Activated B cell treated with CpG ODN at 0.5 μM for 24 hours (primary cell): Measurements from ENCODE around the gene SVOP. TPM values are rescaled to one million over a fixed set of nuclear protein-coding genes. Genes with fewer than 3 reads are reported as not detected.

Experiments used
- ATAC-seq: fragments of 200-7000 bp; cut with Tn5 transposase; one replicate; pipeline ENCODE4 v1.10.0; 2021; ENCODE audit warnings: low read depth, mild to moderate bottlenecking, moderate library complexity
- CTCF ChIA-PET: fragments of 350-600 bp; sonication (Branson Sonifier 250); formaldehyde crosslinking; loops from one replicate; lab custom pipeline; 2021; ENCODE audit warnings: antibody characterized with exemption; lab: Charles Lee
- POLR2A ChIA-PET: fragments of 350-600 bp; sonication (Branson Sonifier 250); formaldehyde crosslinking; loops from one replicate; lab custom pipeline; 2021; ENCODE audit warnings: antibody characterized with exemption; lab: Charles Lee
- DNase-seq: peaks from one replicate; pipeline ENCODE4 v3.0.0; 2022
- H3K27ac Mint-ChIP-seq: one replicate; pipeline ENCODE4 v1.8.0; 2020; ENCODE audit warnings: mixed read lengths
- H3K27me3 Mint-ChIP-seq: one replicate; pipeline ENCODE4 v1.8.0; 2021; ENCODE audit warnings: mixed read lengths
- H3K36me3 Mint-ChIP-seq: one replicate; pipeline ENCODE4 v1.8.0; 2021; ENCODE audit warnings: low read depth, mixed read lengths
- H3K4me1 Mint-ChIP-seq: one replicate; pipeline ENCODE4 v1.8.0; 2021; ENCODE audit warnings: mixed read lengths
- H3K4me3 Mint-ChIP-seq: one replicate; pipeline ENCODE4 v1.8.0; 2020; ENCODE audit warnings: mild to moderate bottlenecking, mixed read lengths
- H3K9me3 Mint-ChIP-seq: one replicate; pipeline ENCODE4 v1.8.0; 2020; ENCODE audit warnings: mixed read lengths
- intact Hi-C: fragments of 100-400 bp; cut with micrococcal nuclease; formaldehyde crosslinking; loops from one replicate; pipeline ENCODE4 v1.15.1; 2024
- total RNA-seq: library from RNA; stranded (reverse); gene quantifications from 2 replicates; pipeline ENCODE4 v1.2.3, GENCODE V29; 2022
- TF ChIP-seq, protein P1 (sequence below): fragments of 200-600 bp; IDR thresholded peaks from one replicate; pipeline ENCODE4 v1.8.0; 2022; ENCODE audit warnings: antibody characterized with exemption, mild to moderate bottlenecking

Gene SVOP
- total RNA-seq, 1 donor from 2014 or later, result not detected

DNA sequence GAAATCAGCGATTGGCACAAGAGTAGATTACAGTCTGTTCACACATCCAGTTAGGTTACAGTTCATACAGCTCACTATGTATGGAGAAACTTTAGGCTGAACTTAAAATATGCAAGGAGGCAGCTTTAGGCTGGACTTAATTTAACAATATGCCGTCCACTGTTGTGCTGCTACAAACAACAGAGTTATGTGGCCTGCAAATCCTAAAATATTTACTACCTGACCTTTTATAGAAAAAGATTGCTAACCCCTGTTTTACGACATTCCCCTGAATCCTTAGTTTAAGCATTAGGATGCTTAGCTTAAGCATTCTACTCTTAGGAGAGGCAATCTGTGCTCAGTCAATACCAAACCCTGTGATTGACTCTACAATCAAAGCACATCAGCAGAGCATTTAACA, 90.1 kb downstream of the SVOP start:
- ChIA-PET CTCF (interaction anchor here (1.3 to 2.1 kb wide), 2 partner anchors 20 to 46 kb away, joined by 3 to 8 read pairs; no protein-coding TSS in a partner anchor), POLR2A (interaction anchor here (0.7 kb wide), 1 partner anchor 81 kb away, joined by 6 read pairs; no protein-coding TSS in a partner anchor)
- intact Hi-C loops, result loop anchor here (1.0 kb wide), 1 partner anchor 18 kb away; no protein-coding TSS in a partner anchor
- ATAC-seq (no peak), DNase-seq (no peak)
- Mint-ChIP-seq H3K4me1 (peaks cover 18% of the 10 kb centered on the region), H3K27ac (no peak overlapping the region), H3K27me3 (no peaks in the 10 kb centered on the region), H3K36me3 (no peaks in the 10 kb centered on the region), H3K4me3 (no peak overlapping the region), H3K9me3 (no peaks in the 10 kb centered on the region)
- TF ChIP-seq, protein P1, sequence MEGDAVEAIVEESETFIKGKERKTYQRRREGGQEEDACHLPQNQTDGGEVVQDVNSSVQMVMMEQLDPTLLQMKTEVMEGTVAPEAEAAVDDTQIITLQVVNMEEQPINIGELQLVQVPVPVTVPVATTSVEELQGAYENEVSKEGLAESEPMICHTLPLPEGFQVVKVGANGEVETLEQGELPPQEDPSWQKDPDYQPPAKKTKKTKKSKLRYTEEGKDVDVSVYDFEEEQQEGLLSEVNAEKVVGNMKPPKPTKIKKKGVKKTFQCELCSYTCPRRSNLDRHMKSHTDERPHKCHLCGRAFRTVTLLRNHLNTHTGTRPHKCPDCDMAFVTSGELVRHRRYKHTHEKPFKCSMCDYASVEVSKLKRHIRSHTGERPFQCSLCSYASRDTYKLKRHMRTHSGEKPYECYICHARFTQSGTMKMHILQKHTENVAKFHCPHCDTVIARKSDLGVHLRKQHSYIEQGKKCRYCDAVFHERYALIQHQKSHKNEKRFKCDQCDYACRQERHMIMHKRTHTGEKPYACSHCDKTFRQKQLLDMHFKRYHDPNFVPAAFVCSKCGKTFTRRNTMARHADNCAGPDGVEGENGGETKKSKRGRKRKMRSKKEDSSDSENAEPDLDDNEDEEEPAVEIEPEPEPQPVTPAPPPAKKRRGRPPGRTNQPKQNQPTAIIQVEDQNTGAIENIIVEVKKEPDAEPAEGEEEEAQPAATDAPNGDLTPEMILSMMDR, result no peak

GRCh38 chr12:108930155-108930554, 90.7 kb downstream of the SVOP start:
- Mint-ChIP-seq H3K9me3 (no peaks in the 10 kb centered on the region), H3K36me3 (no peaks in the 10 kb centered on the region), H3K27ac (peak overlapping the region; percentile 43), H3K4me3 (peak overlapping the region; percentile 33), H3K4me1 (peaks cover 20% of the 10 kb centered on the region), H3K27me3 (no peaks in the 10 kb centered on the region)
- ATAC-seq (peak; percentile 88), DNase-seq (no peak)
- intact Hi-C loops, result loop anchor here (1.0 kb wide), 1 partner anchor 18 kb away; no protein-coding TSS in a partner anchor
- TF ChIP-seq, protein P1, result no peak
- POLR2A ChIA-PET, result interaction anchor here (0.6 to 0.7 kb wide), 9 partner anchors 9 to 1321 kb away, joined by 3 to 10 read pairs (median 5); partner anchors contain the start of gene SSH1
- CTCF ChIA-PET, result interaction anchor here (1.0 to 2.1 kb wide), 3 partner anchors 20 to 55 kb away, joined by 3 to 8 read pairs (median 3); no protein-coding TSS in a partner anchor

- peaks cover 31% of the 10 kb centered on the region for H3K4me1 Mint-ChIP-seq
- TF ChIP-seq, protein P1, result no peak
- intact Hi-C loops, result no loop called here
- H3K4me3 Mint-ChIP-seq, result no peak overlapping the region
- no peaks in the 10 kb centered on the region for H3K36me3 Mint-ChIP-seq
- ChIA-PET POLR2A (no interaction called here), CTCF (interaction anchor here (2.1 kb wide), 1 partner anchor 22 kb away, joined by 8 read pairs; no protein-coding TSS in a partner anchor)
- no peak overlapping the region for H3K27ac Mint-ChIP-seq
- H3K9me3 Mint-ChIP-seq, result no peaks in the 10 kb centered on the region
- ATAC-seq (no peak), DNase-seq (no peak)
- no peaks in the 10 kb centered on the region for H3K27me3 Mint-ChIP-seq
These were observed 92.2 kb downstream of the SVOP start for GRCh38 chr12:108928695-108929094.

DNA sequence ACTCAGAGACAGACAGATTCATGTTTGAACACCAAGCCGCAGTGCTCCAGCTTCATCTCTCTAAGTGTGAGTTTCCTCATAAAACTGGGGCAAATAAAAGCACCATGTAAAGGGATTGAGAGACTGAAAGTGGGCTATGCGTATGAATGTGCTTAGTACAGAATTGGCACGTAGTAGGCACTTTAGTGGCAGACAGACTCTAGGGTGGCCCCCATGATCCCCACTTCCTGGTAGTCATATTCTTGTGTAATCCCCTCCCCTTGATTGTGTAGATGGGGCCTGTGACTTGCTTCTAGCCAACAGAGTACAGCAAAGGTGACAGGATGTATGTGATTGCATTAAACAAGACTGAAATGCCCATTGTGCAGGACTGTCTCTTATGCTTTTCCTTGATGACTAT, 98.0 kb downstream of the SVOP start:
- Mint-ChIP-seq H3K27ac (no peak overlapping the region), H3K4me3 (no peak overlapping the region), H3K27me3 (no peaks in the 10 kb centered on the region), H3K36me3 (no peaks in the 10 kb centered on the region), H3K4me1 (peaks cover 13% of the 10 kb centered on the region), H3K9me3 (peaks cover 4% of the 10 kb centered on the region)
- ChIA-PET CTCF (no interaction called here), POLR2A (no interaction called here)
- ATAC-seq, result no peak
- no peak for DNase-seq
- TF ChIP-seq, protein P1, result no peak
- intact Hi-C loops, result no loop called here

DNA sequence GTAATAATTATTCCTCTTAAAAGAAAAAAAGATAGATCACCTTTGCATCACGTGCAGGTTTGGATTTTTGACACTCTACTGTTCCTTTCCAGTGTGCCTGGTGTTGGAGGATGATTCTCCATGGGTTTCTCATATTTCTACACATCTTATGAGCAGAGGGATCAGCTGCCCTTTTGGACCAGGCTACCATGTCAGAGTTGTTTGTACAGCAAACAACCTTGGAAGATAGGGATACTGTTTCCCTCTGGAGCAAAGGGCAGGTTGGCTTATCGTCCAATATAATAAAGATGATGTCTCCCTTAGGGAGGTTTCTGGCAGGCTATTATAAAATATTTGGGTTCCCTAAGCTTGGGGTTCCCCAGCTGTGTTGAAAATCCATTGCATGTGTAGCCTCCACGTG, 98.9 kb downstream of the SVOP start:
- POLR2A ChIA-PET, result no interaction called here
- H3K27ac Mint-ChIP-seq, result no peak overlapping the region
- H3K9me3 Mint-ChIP-seq, result peaks cover 4% of the 10 kb centered on the region
- CTCF ChIA-PET, result no interaction called here
- no peaks in the 10 kb centered on the region for H3K27me3 Mint-ChIP-seq
- H3K4me1 Mint-ChIP-seq, result peaks cover 13% of the 10 kb centered on the region
- DNase-seq (no peak), ATAC-seq (no peak)
- no peaks in the 10 kb centered on the region for H3K36me3 Mint-ChIP-seq
- H3K4me3 Mint-ChIP-seq, result no peak overlapping the region
- TF ChIP-seq, protein P1, result no peak
- intact Hi-C loops, result no loop called here
